SH-SY5Y (cell line): ENCODE results near the gene TUBGCP3.

Source experiments
- GATA2 ChIP-seq: IDR thresholded peaks from 2 replicates; pipeline ENCODE4 v1.6.1; 2011; ENCODE audit warnings: mild to moderate bottlenecking, low read depth, low read length
- GATA3 ChIP-seq: IDR thresholded peaks from 2 replicates; pipeline ENCODE4 v1.6.1; 2011; ENCODE audit warnings: low read depth, mild to moderate bottlenecking, low read length, moderate library complexity

TUBGCP3 gene

GRCh38 chr13:112531263-112531794, 56.6 kb downstream of the TUBGCP3 start:
- TF ChIP-seq GATA3 = peak; percentile 85
- peak; percentile 95 for TF ChIP-seq GATA2

GRCh38 chr13:112530861-112531260, 57.1 kb downstream of the TUBGCP3 start:
- TF ChIP-seq GATA3 (no peak), GATA2 (no peak)

GRCh38 chr13:112529216-112529615, 58.7 kb downstream of the TUBGCP3 start:
- TF ChIP-seq GATA2 (no peak), GATA3 (no peak)

- no peak for TF ChIP-seq GATA2
- no peak for TF ChIP-seq GATA3
These were observed 61.7 kb downstream of the TUBGCP3 start for GRCh38 chr13:112526146-112526853.

GRCh38 chr13:112525356-112525945, 62.5 kb downstream of the TUBGCP3 start:
- TF ChIP-seq GATA2 (no peak), GATA3 (no peak)

GRCh38 chr13:112522578-112522977, 65.4 kb downstream of the TUBGCP3 start:
- no peak for TF ChIP-seq GATA2

- no peak for TF ChIP-seq GATA3
- no peak for TF ChIP-seq GATA2
These were observed 66.8 kb downstream of the TUBGCP3 start for GRCh38 chr13:112521073-112521685.

GRCh38 chr13:112519517-112520060, 68.4 kb downstream of the TUBGCP3 start:
- no peak for TF ChIP-seq GATA2
- no peak for TF ChIP-seq GATA3

GRCh38 chr13:112516218-112516617, 71.7 kb downstream of the TUBGCP3 start:
- TF ChIP-seq GATA2 (no peak), GATA3 (no peak)

- TF ChIP-seq GATA3 (no peak), GATA2 (no peak)
These were observed 74.2 kb downstream of the TUBGCP3 start for GRCh38 chr13:112513761-112514160.

- TF ChIP-seq GATA2 (no peak), GATA3 (no peak)
These were observed 76.8 kb downstream of the TUBGCP3 start for GRCh38 chr13:112510987-112511685.

- TF ChIP-seq GATA2 (peak; percentile 60), GATA3 (no peak)
These were observed 77.8 kb downstream of the TUBGCP3 start for GRCh38 chr13:112510002-112510780.

- TF ChIP-seq GATA3 (no peak), GATA2 (no peak)
These were observed 78.8 kb downstream of the TUBGCP3 start for GRCh38 chr13:112509190-112509589.
